GM12892 (cell line): ENCODE data around the gene EFL1.

Source experiments
- POLR2A ChIP-seq: IDR thresholded peaks from 2 replicates; pipeline ENCODE4 v1.6.1; 2011; ENCODE audit warnings: low read depth, low read length, control low read depth
- POLR2AphosphoS5 ChIP-seq: IDR thresholded peaks from 2 replicates; pipeline ENCODE4 v1.6.1; 2011; ENCODE audit warnings: low read depth, low read length, control low read depth
- TAF1 ChIP-seq: IDR thresholded peaks from 2 replicates; pipeline ENCODE4 v1.6.1; 2011; ENCODE audit warnings: low read depth, mild to moderate bottlenecking, control low read depth, low read length, borderline replicate concordance

- TF ChIP-seq POLR2AphosphoS5 (no peak), TAF1 (no peak), POLR2A (no peak)
Observed at GRCh38 chr15:82275410-82275809, 12.9 kb upstream of the EFL1 start.
